Measurements from ENCODE around the gene ANKRD13A.

GRCh38 chr12:109995686-109996482, 3.3 kb upstream of the ANKRD13A start, which contains the start of gene GIT2:
- TF ChIP-seq CTCF (IDR thresholded peaks at IDR 0.05) (no peak), EZH2phosphoT487 (IDR thresholded peaks at IDR 0.05) (no peak)
